Esophagus squamous epithelium (tissue), 5 donors: ENCODE data around the gene LRP2. TPM values are rescaled to one million over a fixed set of nuclear protein-coding genes. Genes with fewer than 3 reads are reported as not detected.

Experiments used
- DNase-seq: peaks from one replicate; lab custom pipeline; 2025; lab: John Stamatoyannopoulos, UW
- H3K27ac ChIP-seq, 4 donors: fragments of 200-600 bp; sonication (generic); one replicate each; pipeline ENCODE4 v1.5.1; 2016 to 2019; ENCODE audit warnings: mild to moderate bottlenecking in 1 of 4
- H3K27me3 ChIP-seq, 4 donors: fragments of 200-600 bp; sonication (generic); 1 replicate in 3 of 4; 2 replicates in 1 of 4; pipeline versions ENCODE4 v1.5.1 to v1.6.0; 2017 to 2021; ENCODE audit warnings: antibody characterized with exemption in 1 of 4
- H3K36me3 ChIP-seq, 3 donors: fragments of 200-600 bp; sonication (generic); one replicate each; pipeline ENCODE4 v1.5.1; 2016 to 2019
- H3K4me1 ChIP-seq, 3 donors: fragments of 200-600 bp; sonication (generic); one replicate each; pipeline ENCODE4 v1.5.1; 2017 to 2019
- H3K4me3 ChIP-seq, 4 donors: fragments of 200-600 bp; sonication (generic); 1 replicate in 3 of 4; 2 replicates in 1 of 4; pipeline ENCODE4 v1.5.1; 2016 to 2019; ENCODE audit warnings: mild to moderate bottlenecking in 2 of 4, moderate library complexity in 1 of 4
- H3K9me3 ChIP-seq, 3 donors: fragments of 200-600 bp; sonication (generic); one replicate each; pipeline ENCODE4 v1.5.1; 2016 to 2019
- CTCF ChIP-seq, 6 experiments: fragments of 450-650 bp in 4 of 6; fragments of 200-600 bp in 2 of 6; sonication (generic) in 2 of 6; IDR thresholded peaks; one replicate each; pipeline ENCODE4 v1.5.1; 2016 to 2019; ENCODE audit warnings: antibody characterized with exemption in 6 of 6, mild to moderate bottlenecking in 4 of 6, moderate library complexity in 4 of 6
- POLR2A ChIP-seq, 4 donors: fragments of 450-650 bp; IDR thresholded peaks; one replicate each; pipeline ENCODE4 v1.6.1; 2017; ENCODE audit warnings: antibody characterized with exemption in 4 of 4, mild to moderate bottlenecking in 4 of 4, moderate library complexity in 3 of 4
- WGBS, 2 donors: methylation state at CpG; one replicate each; pipeline ENCODE4 v1.1.5; 2018; 5-methylcytosine and 5-hydroxymethylcytosine counted together
- intact Hi-C: fragments of 100-400 bp; cut with DNase I; formaldehyde crosslinking; loops from one replicate; pipeline ENCODE4 v1.15.0; 2022
- total RNA-seq, 4 donors: library from RNA; depleted of rRNA; stranded (reverse); fragments of >200 nt; gene quantifications; one replicate each; pipeline ENCODE4 v1.1.0, GENCODE V29; 2016
- donor health status: DM: yes; HTN: yes; CAD: no.

Gene LRP2
- total RNA-seq, 4 donors from 2014 or later: under 0.01 to 0.04 TPM; not detected in 2

- no peak for DNase-seq
- WGBS, 2 donors: 50 to 69% methylated on average over 2 to 8 of the region's 9 CpGs
- intact Hi-C loops: no loop called here
Measured at GRCh38 chr2:169173876-169174275, 188.5 kb downstream of the LRP2 start.

GRCh38 chr2:169172914-169173313 is 189.4 kb downstream of the LRP2 start:
- peaks cover 0 to 21% (median 0%) of the 10 kb centered on the region in 4 donors for H3K27me3 ChIP-seq
- no peak overlapping the region for H3K4me3 ChIP-seq
- no peaks in the 10 kb centered on the region for H3K36me3 ChIP-seq
- H3K27ac ChIP-seq: no peak overlapping the region
- TF ChIP-seq CTCF (IDR thresholded peaks at IDR 0.05) (no peak), POLR2A (IDR thresholded peaks at IDR 0.05) (no peak)
- intact Hi-C loops: no loop called here
- DNase-seq: no peak
- no peaks in the 10 kb centered on the region for H3K9me3 ChIP-seq
- 58 to 61% methylated on average over 2 of the region's 2 CpGs for WGBS, 2 donors
- no peaks in the 10 kb centered on the region for H3K4me1 ChIP-seq

More at GRCh38 chr2:169173876-169174275, 188.5 kb downstream of the LRP2 start:
- TF ChIP-seq POLR2A (IDR thresholded peaks at IDR 0.05): no peak
- TF ChIP-seq CTCF (IDR thresholded peaks at IDR 0.05): no peak
- no peak overlapping the region for H3K4me3 ChIP-seq
- H3K36me3 ChIP-seq: no peaks in the 10 kb centered on the region
- no peak overlapping the region for H3K27ac ChIP-seq
- H3K27me3 ChIP-seq: peaks cover 0 to 21% (median 0%) of the 10 kb centered on the region in 4 donors
- H3K9me3 ChIP-seq: no peaks in the 10 kb centered on the region
- no peaks in the 10 kb centered on the region for H3K4me1 ChIP-seq

GRCh38 chr2:169172151-169172735 is 190.1 kb downstream of the LRP2 start:
- Histone ChIP-seq H3K4me1 (no peaks in the 10 kb centered on the region), H3K36me3 (no peaks in the 10 kb centered on the region), H3K4me3 (no peak overlapping the region), H3K9me3 (no peaks in the 10 kb centered on the region), H3K27ac (no peak overlapping the region), H3K27me3 (peaks cover 0 to 21% (median 0%) of the 10 kb centered on the region in 4 donors)
- intact Hi-C loops: no loop called here
- 42 to 60% methylated on average over 2 of the region's 2 CpGs for WGBS, 2 donors
- TF ChIP-seq CTCF (IDR thresholded peaks at IDR 0.05) (no peak), POLR2A (IDR thresholded peaks at IDR 0.05) (no peak)
- DNase-seq: no peak

- Histone ChIP-seq H3K27me3 (peaks cover 0 to 20% (median 0%) of the 10 kb centered on the region in 4 donors), H3K36me3 (no peaks in the 10 kb centered on the region), H3K4me3 (no peak overlapping the region), H3K4me1 (no peaks in the 10 kb centered on the region), H3K27ac (no peak overlapping the region), H3K9me3 (no peaks in the 10 kb centered on the region)
- WGBS, 2 donors: 84 to 85% methylated on average over 3 of the region's 3 CpGs
- TF ChIP-seq CTCF (IDR thresholded peaks at IDR 0.05) (no peak), POLR2A (IDR thresholded peaks at IDR 0.05) (no peak)
- no peak for DNase-seq
- intact Hi-C loops: no loop called here
Measured at GRCh38 chr2:169165791-169166190, 196.5 kb downstream of the LRP2 start.

- DNase-seq: no peak
- no peaks in the 10 kb centered on the region for H3K9me3 ChIP-seq
- no peak overlapping the region for H3K4me3 ChIP-seq
- WGBS, 2 donors: 42 to 88% methylated on average over 1 to 2 of the region's 2 CpGs
- H3K4me1 ChIP-seq: no peaks in the 10 kb centered on the region
- peaks cover 0 to 20% (median 0%) of the 10 kb centered on the region in 4 donors for H3K27me3 ChIP-seq
- H3K36me3 ChIP-seq: no peaks in the 10 kb centered on the region
- intact Hi-C loops: no loop called here
- H3K27ac ChIP-seq: no peak overlapping the region
- TF ChIP-seq CTCF (IDR thresholded peaks at IDR 0.05) (no peak), POLR2A (IDR thresholded peaks at IDR 0.05) (no peak)
Measured at GRCh38 chr2:169164311-169164710, 198.0 kb downstream of the LRP2 start.
